Activated T-cell treated with anti-CD3 and anti-CD28 coated beads for 4 hours (primary cell): ENCODE data around the gene GNAT1.
A peak's percentile ranks its signal among the peaks of the same experiment; 100 is the strongest.

Experiments
- DNase-seq: peaks from one replicate; pipeline ENCODE4 v3.0.0-alpha.2; 2020

Gene GNAT1

GRCh38 chr3:50182533-50183099 is 8.8 kb upstream of the GNAT1 start:
- DNase-seq = no peak

- no peak for DNase-seq
These were observed 7.7 kb upstream of the GNAT1 start for GRCh38 chr3:50183755-50184154.

GRCh38 chr3:50184242-50184978 is 7.0 kb upstream of the GNAT1 start:
- DNase-seq = no peak

GRCh38 chr3:50185230-50185629 is 6.2 kb upstream of the GNAT1 start:
- DNase-seq = no peak

GRCh38 chr3:50186096-50186495 is 5.3 kb upstream of the GNAT1 start:
- DNase-seq = no peak

- no peak for DNase-seq
These were observed 3.7 kb upstream of the GNAT1 start for GRCh38 chr3:50187750-50188149.

GRCh38 chr3:50189274-50189673 is 2.1 kb upstream of the GNAT1 start:
- DNase-seq = no peak

GRCh38 chr3:50189989-50190388 is 1.4 kb upstream of the GNAT1 start:
- no peak for DNase-seq

GRCh38 chr3:50192124-50192523 is 714 bp downstream of the GNAT1 start:
- no peak for DNase-seq

GRCh38 chr3:50192689-50193141 is 1.3 kb downstream of the GNAT1 start:
- peak; percentile 85 for DNase-seq

- DNase-seq = no peak
These were observed 1.9 kb downstream of the GNAT1 start for GRCh38 chr3:50193286-50193685.

GRCh38 chr3:50193746-50194127 is 2.3 kb downstream of the GNAT1 start:
- no peak for DNase-seq

GRCh38 chr3:50194128-50194902 is 2.9 kb downstream of the GNAT1 start:
- peak; percentile 90 for DNase-seq

GRCh38 chr3:50194903-50195500 is 3.6 kb downstream of the GNAT1 start:
- no peak for DNase-seq

- no peak for DNase-seq
These were observed 4.3 kb downstream of the GNAT1 start for GRCh38 chr3:50195501-50196252.

GRCh38 chr3:50196253-50196801 is 4.9 kb downstream of the GNAT1 start:
- no peak for DNase-seq

- DNase-seq = no peak
These were observed 10.3 kb downstream of the GNAT1 start for GRCh38 chr3:50201573-50202315.

GRCh38 chr3:50202353-50203112 is 11.1 kb downstream of the GNAT1 start:
- DNase-seq = no peak

- no peak for DNase-seq
These were observed 11.9 kb downstream of the GNAT1 start for GRCh38 chr3:50203113-50203808.
